GM23338 (cell line): ENCODE measurements around the gene NTRK1. TPM values are rescaled to one million over a fixed set of nuclear protein-coding genes. Genes with fewer than 3 reads are reported as not detected.

Experiments
- ATAC-seq: fragments of 200-7000 bp; cut with Tn5 transposase; 3 replicates; pipeline ENCODE4 v1.9.1; 2020
- DNase-seq: peaks from one replicate; pipeline ENCODE4 v3.0.0-alpha.2; 2015; ENCODE audit warnings: low spot score
- H2AFZ ChIP-seq: fragments of 200-600 bp; sonication (generic); 2 replicates; pipeline ENCODE4 v1.8.0; 2016; ENCODE audit warnings: antibody characterized with exemption, mild to moderate bottlenecking, moderate library complexity
- H3F3A ChIP-seq: fragments of 200-600 bp; sonication (generic); replicated peaks from 2 replicates; pipeline ENCODE4 v1.8.0; 2017; ENCODE audit warnings: antibody characterized with exemption, mixed run types, low read depth
- H3K27ac ChIP-seq: fragments of 200-600 bp; sonication (generic); 2 replicates; pipeline ENCODE4 v1.6.1; 2016; ENCODE audit warnings: low read depth
- H3K27me3 ChIP-seq: fragments of 200-600 bp; sonication (generic); 2 replicates; pipeline ENCODE4 v1.8.0; 2016; ENCODE audit warnings: mild to moderate bottlenecking, mixed run types, moderate library complexity; ENCODE audit not compliant: insufficient read depth
- H3K36me3 ChIP-seq: fragments of 200-600 bp; sonication (generic); 2 replicates; pipeline ENCODE4 v1.8.0; 2016; ENCODE audit warnings: mild to moderate bottlenecking; ENCODE audit not compliant: insufficient read depth
- H3K4me1 ChIP-seq: fragments of 200-600 bp; sonication (generic); 2 replicates; pipeline ENCODE4 v1.8.0; 2016; ENCODE audit warnings: mild to moderate bottlenecking, moderate library complexity; ENCODE audit not compliant: insufficient read depth
- H3K4me2 ChIP-seq: fragments of 200-600 bp; sonication (generic); 2 replicates; pipeline ENCODE4 v1.7.1; 2017; ENCODE audit warnings: mixed run types
- H3K4me3 ChIP-seq: fragments of 200-600 bp; sonication (generic); 2 replicates; pipeline ENCODE4 v1.6.1; 2016; ENCODE audit warnings: mixed run types
- H3K79me2 ChIP-seq: fragments of 200-600 bp; sonication (generic); replicated peaks from 2 replicates; pipeline ENCODE4 v1.8.0; 2017; ENCODE audit warnings: mild to moderate bottlenecking; ENCODE audit not compliant: insufficient read depth
- H3K9me2 ChIP-seq: fragments of 200-600 bp; sonication (generic); 2 replicates; pipeline ENCODE4 v1.8.0; 2017; ENCODE audit not compliant: insufficient read depth
- H4K20me1 ChIP-seq: fragments of 200-600 bp; sonication (generic); replicated peaks from 2 replicates; pipeline ENCODE4 v1.8.0; 2017; ENCODE audit warnings: mild to moderate bottlenecking; ENCODE audit not compliant: insufficient read depth
- H3K27ac Mint-ChIP-seq: 2 replicates; pipeline ENCODE4 v1.8.0; 2020; ENCODE audit warnings: inconsistent platforms, mild to moderate bottlenecking, moderate library complexity, mixed read lengths
- H3K27me3 Mint-ChIP-seq: 3 replicates; pipeline ENCODE4 v1.8.0; 2022; ENCODE audit warnings: low read depth, mild to moderate bottlenecking, moderate library complexity, mixed read lengths, inconsistent platforms; ENCODE audit not compliant: insufficient read depth, poor library complexity
- H3K36me3 Mint-ChIP-seq: 3 replicates; pipeline ENCODE4 v1.8.0; 2021; ENCODE audit warnings: low read depth, mild to moderate bottlenecking, inconsistent platforms, moderate library complexity, mixed read lengths
- H3K4me1 Mint-ChIP-seq: 3 replicates; pipeline ENCODE4 v1.8.0; 2020; ENCODE audit warnings: mild to moderate bottlenecking, inconsistent platforms, mixed read lengths
- H3K4me3 Mint-ChIP-seq: 3 replicates; pipeline ENCODE4 v1.8.0; 2021; ENCODE audit warnings: moderate library complexity, mild to moderate bottlenecking, inconsistent platforms, mixed read lengths
- H3K9me3 Mint-ChIP-seq: 3 replicates; pipeline ENCODE4 v1.8.0; 2020; ENCODE audit warnings: moderate library complexity, mild to moderate bottlenecking, inconsistent platforms, mixed read lengths
- CTCF ChIP-seq, 2 experiments: fragments of 200-600 bp in 1 of 2; sonication (generic) in 1 of 2; conservative IDR thresholded peaks; 2 replicates each; pipeline versions ENCODE4 v1.5.1 to v1.6.1; 2016 to 2017; ENCODE audit warnings: antibody characterized with exemption in 2 of 2, low read depth in 2 of 2, mild to moderate bottlenecking in 2 of 2, moderate library complexity in 1 of 2
- ETS1 ChIP-seq: IDR thresholded peaks from 2 replicates; pipeline ENCODE4 v1.6.1; 2016; ENCODE audit warnings: antibody characterized with exemption
- EZH2 ChIP-seq: fragments of 200-600 bp; sonication (generic); IDR thresholded peaks from one replicate; pipeline ENCODE4 v1.8.0; 2017; ENCODE audit warnings: antibody characterized with exemption, mild to moderate bottlenecking, low read depth; ENCODE audit not compliant: unreplicated experiment
- EZH2phosphoT487 ChIP-seq: fragments of 200-600 bp; sonication (generic); IDR thresholded peaks from one replicate; pipeline ENCODE4 v1.8.1; 2018; ENCODE audit warnings: antibody characterized with exemption; ENCODE audit not compliant: unreplicated experiment
- JUNB ChIP-seq: IDR thresholded peaks from one replicate; pipeline ENCODE4 v1.6.1; 2016; ENCODE audit warnings: antibody characterized with exemption; ENCODE audit not compliant: unreplicated experiment
- NANOG ChIP-seq: IDR thresholded peaks from 2 replicates; pipeline ENCODE4 v1.6.1; 2016; ENCODE audit warnings: antibody characterized with exemption, borderline replicate concordance
- STAT1 ChIP-seq: IDR thresholded peaks from one replicate; pipeline ENCODE4 v1.6.1; 2016; ENCODE audit warnings: antibody characterized with exemption; ENCODE audit not compliant: unreplicated experiment
- ZNF114 ChIP-seq: fragments of 250-450 bp; sonication (Bioruptor Pico); IDR thresholded peaks from 2 replicates; pipeline ENCODE4 v1.5.0; 2020; ENCODE audit warnings: mild to moderate bottlenecking, moderate library complexity
- ZNF331 ChIP-seq: fragments of 250-450 bp; sonication (Bioruptor Pico); IDR thresholded peaks from 2 replicates; pipeline ENCODE4 v1.5.0; 2020; ENCODE audit warnings: low read depth, mild to moderate bottlenecking, moderate library complexity
- ZNF462 ChIP-seq: fragments of 250-450 bp; sonication (Bioruptor Pico); IDR thresholded peaks from 2 replicates; pipeline ENCODE4 v1.5.0; 2020; ENCODE audit warnings: mild to moderate bottlenecking, moderate library complexity
- polyA plus RNA-seq: library from polyadenylated mRNA; unstranded; fragments of >200 nt; fragmentation: Nextera tagmentation; extraction: Ambion mirVana; gene quantifications from 2 replicates; pipeline ENCODE4 v1.2.1, GENCODE V29; 2016
- total RNA-seq: library from RNA; depleted of rRNA; stranded (reverse); fragments of >200 nt; shearing (Covaris generic); gene quantifications from 2 replicates; pipeline ENCODE4 v1.2.3, GENCODE V29; 2014

NTRK1 gene
- total and polyA plus RNA-seq, 2 experiments from 2014 or later: 0.42 to 0.45 TPM

- Mint-ChIP-seq H3K27me3 (peaks cover 22% of the 10 kb centered on the region), H3K36me3 (no peaks in the 10 kb centered on the region), H3K4me3 (no peak overlapping the region), H3K27ac (no peak overlapping the region), H3K9me3 (no peaks in the 10 kb centered on the region), H3K4me1 (peaks cover 16% of the 10 kb centered on the region)
- Histone ChIP-seq H3F3A (no peaks in the 10 kb centered on the region; the same call in 1 of the 2 replicates), H3K27me3 (peaks cover 47% of the 10 kb centered on the region; the same call in 1 of the 2 replicates), H4K20me1 (no peaks in the 10 kb centered on the region; the same call in 1 of the 2 replicates), H3K79me2 (no peaks in the 10 kb centered on the region), H2AFZ (peak overlapping the region; percentile 91), H3K4me1 (peaks cover 11% of the 10 kb centered on the region), H3K4me3 (no peak overlapping the region), H3K36me3 (no peaks in the 10 kb centered on the region), H3K4me2 (peak overlapping the region; percentile 51; the same call in 1 of the 2 replicates), H3K27ac (no peak overlapping the region), H3K9me2 (no peaks in the 10 kb centered on the region)
- peak; percentile 79 for DNase-seq
- peak; percentile 90 for ATAC-seq
- TF ChIP-seq CTCF (conservative IDR thresholded peaks at IDR 0.05; ENCODE audit: low read depth in 2 of 2) (peak in 1 of 2 experiments; percentile 42; a peak in 3 of 4 replicates), STAT1 (no peak), EZH2phosphoT487 (no peak)
Observed at GRCh38 chr1:156912861-156913808, 52.5 kb downstream of the NTRK1 start.

- no peaks in the 10 kb centered on the region for H3K9me3 Mint-ChIP-seq
- Histone ChIP-seq H3K9me2 (no peaks in the 10 kb centered on the region), H3K79me2 (no peaks in the 10 kb centered on the region), H3K27me3 (peaks cover 54% of the 10 kb centered on the region), H3K4me1 (peaks cover 11% of the 10 kb centered on the region), H3K27ac (no peak overlapping the region), H3F3A (no peaks in the 10 kb centered on the region; the same call in 1 of the 2 replicates), H2AFZ (peak overlapping the region; percentile 91; the same call in 1 of the 2 replicates), H3K36me3 (no peaks in the 10 kb centered on the region), H4K20me1 (no peaks in the 10 kb centered on the region; the same call in 1 of the 2 replicates), H3K4me3 (no peak overlapping the region), H3K4me2 (peak overlapping the region; percentile 51; the same call in 1 of the 2 replicates)
- H3K27ac Mint-ChIP-seq: no peak overlapping the region
- TF ChIP-seq ZNF462 (CRISPR knock-in tag) (no peak), STAT1 (no peak), ZNF331 (CRISPR knock-in tag) (no peak), EZH2phosphoT487 (no peak), ETS1 (no peak), JUNB (no peak), ZNF114 (no peak), EZH2 (no peak), NANOG (no peak)
- DNase-seq: no peak
- H3K4me3 Mint-ChIP-seq: no peak overlapping the region
- peaks cover 24% of the 10 kb centered on the region for H3K27me3 Mint-ChIP-seq
- no peaks in the 10 kb centered on the region for H3K36me3 Mint-ChIP-seq
- peaks cover 16% of the 10 kb centered on the region for H3K4me1 Mint-ChIP-seq
- no peak for ATAC-seq
Observed at GRCh38 chr1:156913809-156914387, 53.2 kb downstream of the NTRK1 start.
